ENCODE data around the gene EFNA4. TPM values are rescaled to one million over a fixed set of nuclear protein-coding genes. Genes with fewer than 3 reads are reported as not detected.

The EFNA4 gene
- polyA plus RNA-seq, 1 of the 3 experiments (the other 2 are of a cell fraction) = 17.7 TPM

GRCh38 chr1:155083865-155084721, 20.6 kb downstream of the EFNA4 start (continued):
- TF ChIP-seq REST (IDR thresholded peaks at IDR 0.05; ENCODE audit: low read depth, low read length) = no peak
- TF ChIP-seq ELF1 (IDR thresholded peaks at IDR 0.05) = no peak
- TF ChIP-seq EZH2phosphoT487 (IDR thresholded peaks at IDR 0.05; ENCODE audit: borderline replicate concordance, low read depth) = no peak
- TF ChIP-seq RCOR1 (IDR thresholded peaks at IDR 0.05; ENCODE audit: low read length) = no peak
- TF ChIP-seq YY1 (IDR thresholded peaks at IDR 0.05; ENCODE audit: low read depth) = no peak
- no peak for TF ChIP-seq GATA2 (CRISPR knock-in tag; IDR thresholded peaks at IDR 0.05)
- no peak for TF ChIP-seq SIN3A (IDR thresholded peaks at IDR 0.05; ENCODE audit: borderline replicate concordance, low read depth, low read length)
- TF ChIP-seq EP300 (IDR thresholded peaks at IDR 0.05; ENCODE audit: borderline replicate concordance in 1 of 2, low read depth in 1 of 2, low read length in 1 of 2) = no peak
- TF ChIP-seq FOXJ3 (CRISPR knock-in tag; IDR thresholded peaks at IDR 0.05) = 0 out of 2 replicates have a peak, but pooled peaks have one; percentile 50
- TF ChIP-seq USF2 (IDR thresholded peaks at IDR 0.05; ENCODE audit: borderline replicate concordance, low read depth, low read length) = no peak
- TF ChIP-seq POLR2AphosphoS5 (IDR thresholded peaks at IDR 0.05; ENCODE audit: low read depth, low read length) = no peak

- ChIA-PET CTCF (interaction anchor here (0.6 to 5.3 kb wide), 65 partner anchors 10 to 605 kb away, joined by 3 to 156 read pairs (median 5); partner anchors contain the start of genes ADAM15, DPM3, EFNA1 and EFNA4), POLR2A (interaction anchor here (0.5 to 2.0 kb wide), 4 partner anchors 27 to 90 kb away, joined by 3 to 4 read pairs (median 3); partner anchors contain the start of gene KRTCAP2)
- Histone ChIP-seq H3K9me2 (no peaks in the 10 kb centered on the region), H3K79me2 (ENCODE audit: insufficient read depth) (no peaks in the 10 kb centered on the region), H3K27ac (ENCODE audit: low read depth in 2 of 2, low read length in 1 of 2) (peak overlapping the region; percentile 69 to 94), H3K36me3 (replicated peaks in 1 of 2; ENCODE audit: control insufficient read depth in 1 of 2, insufficient read depth in 2 of 2, low read length in 1 of 2) (no peaks in the 10 kb centered on the region), H3F3A (replicated peaks; ENCODE audit: insufficient read depth) (peaks cover 3% of the 10 kb centered on the region), H2AFZ (ENCODE audit: low read depth) (peak overlapping the region; percentile 99), H3K27me3 (ENCODE audit: insufficient read depth) (peaks cover 15% of the 10 kb centered on the region), H3K4me2 (peak overlapping the region; percentile 78), H3K9me3 (no peaks in the 10 kb centered on the region), H3K4me3 (ENCODE audit: low read depth in 2 of 2, low read length in 1 of 2) (peak overlapping the region; percentile 77 to 79), H3K9ac (peak overlapping the region; percentile 56), H4K20me1 (ENCODE audit: insufficient read depth) (no peaks in the 10 kb centered on the region), H3K4me1 (ENCODE audit: control insufficient read depth in 1 of 2, insufficient read depth in 2 of 2, low read depth in 1 of 2, low read length in 1 of 2) (peaks cover 13 to 26% of the 10 kb centered on the region in 2 experiments; a peak in 3 of 4 replicates)
- DNase-seq = peak; percentile 94
- WGBS (ENCODE audit: low lambda C conversion rate) = 1% methylated on average over 55 of the region's 67 CpGs
- TF ChIP-seq ELF1 (IDR thresholded peaks at IDR 0.05) (no peak), JUND (IDR thresholded peaks at IDR 0.05) (no peak), TEAD4 (IDR thresholded peaks at IDR 0.05; ENCODE audit: borderline replicate concordance, insufficient read depth) (no peak), MXI1 (IDR thresholded peaks at IDR 0.05; ENCODE audit: low read depth, low read length) (peak; percentile 74), GATA2 (CRISPR knock-in tag; IDR thresholded peaks at IDR 0.05) (no peak), PBX3 (IDR thresholded peaks at IDR 0.05) (peak; percentile 99), FOXJ3 (CRISPR knock-in tag; IDR thresholded peaks at IDR 0.05) (no peak), SIN3A (IDR thresholded peaks at IDR 0.05; ENCODE audit: borderline replicate concordance, low read depth, low read length) (peak; percentile 94), IRF3 (IDR thresholded peaks at IDR 0.05; ENCODE audit: low read depth, low read length) (no peak), SMC3 (IDR thresholded peaks at IDR 0.05; ENCODE audit: low read depth, low read length) (peak; percentile 81), GABPA (IDR thresholded peaks at IDR 0.05; ENCODE audit: low read depth) (peak; percentile 59), CTCF (IDR thresholded peaks at IDR 0.05) (peak; percentile 82)
Observed at GRCh38 chr1:155084722-155085503, 21.4 kb downstream of the EFNA4 start.
